ENCODE results near the gene LAMB4.

LAMB4 gene

DNA sequence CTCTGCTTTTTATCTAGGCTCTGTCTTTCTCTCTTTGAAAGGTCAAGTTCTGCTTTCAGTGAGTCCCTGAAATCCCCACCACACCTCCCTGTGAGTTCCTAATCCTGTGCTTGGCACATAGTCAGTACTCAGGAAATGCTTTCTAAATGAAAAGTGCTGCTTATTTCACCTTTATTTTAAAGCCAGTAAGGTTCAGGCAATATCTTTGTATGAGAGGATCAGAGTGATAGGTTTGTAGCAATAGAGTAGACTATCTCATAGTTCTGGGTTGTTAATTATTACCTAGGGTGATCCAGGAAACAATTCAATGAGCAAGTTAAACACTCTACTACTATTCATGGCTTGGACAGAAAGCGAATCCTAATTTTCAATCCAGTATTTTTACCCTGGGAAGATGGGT lies 119.8 kb downstream of the LAMB4 start:
- peak in 1 of 14 donors; percentile 7 for DNase-seq

GRCh38 chr7:108009873-108010272 lies 120.3 kb downstream of the LAMB4 start:
- no peak for DNase-seq

DNA sequence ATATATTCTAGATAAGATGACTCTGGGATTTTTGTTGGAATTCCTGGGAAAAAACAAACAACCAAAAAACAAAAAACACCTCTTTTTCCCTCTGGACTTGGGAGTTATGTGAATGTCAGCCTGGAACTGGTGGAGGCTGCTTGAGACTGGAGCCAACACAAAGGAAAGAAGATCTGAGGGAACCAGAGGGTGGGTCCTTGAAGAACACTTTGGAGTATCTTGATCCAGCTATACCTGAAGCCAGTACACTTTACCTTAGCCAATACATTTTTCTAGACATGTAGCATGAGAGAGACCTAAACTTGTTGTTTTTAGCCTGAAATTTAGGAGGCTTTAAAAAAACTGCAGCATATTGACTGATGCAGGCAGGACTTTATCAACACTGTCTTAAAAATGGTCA lies 121.3 kb downstream of the LAMB4 start:
- no peak for DNase-seq

GRCh38 chr7:108008240-108008639 lies 121.9 kb downstream of the LAMB4 start:
- no peak for DNase-seq

GRCh38 chr7:108007762-108008161 lies 122.4 kb downstream of the LAMB4 start:
- no peak for DNase-seq

GRCh38 chr7:108007261-108007660 lies 122.9 kb downstream of the LAMB4 start:
- DNase-seq, result no peak

DNA sequence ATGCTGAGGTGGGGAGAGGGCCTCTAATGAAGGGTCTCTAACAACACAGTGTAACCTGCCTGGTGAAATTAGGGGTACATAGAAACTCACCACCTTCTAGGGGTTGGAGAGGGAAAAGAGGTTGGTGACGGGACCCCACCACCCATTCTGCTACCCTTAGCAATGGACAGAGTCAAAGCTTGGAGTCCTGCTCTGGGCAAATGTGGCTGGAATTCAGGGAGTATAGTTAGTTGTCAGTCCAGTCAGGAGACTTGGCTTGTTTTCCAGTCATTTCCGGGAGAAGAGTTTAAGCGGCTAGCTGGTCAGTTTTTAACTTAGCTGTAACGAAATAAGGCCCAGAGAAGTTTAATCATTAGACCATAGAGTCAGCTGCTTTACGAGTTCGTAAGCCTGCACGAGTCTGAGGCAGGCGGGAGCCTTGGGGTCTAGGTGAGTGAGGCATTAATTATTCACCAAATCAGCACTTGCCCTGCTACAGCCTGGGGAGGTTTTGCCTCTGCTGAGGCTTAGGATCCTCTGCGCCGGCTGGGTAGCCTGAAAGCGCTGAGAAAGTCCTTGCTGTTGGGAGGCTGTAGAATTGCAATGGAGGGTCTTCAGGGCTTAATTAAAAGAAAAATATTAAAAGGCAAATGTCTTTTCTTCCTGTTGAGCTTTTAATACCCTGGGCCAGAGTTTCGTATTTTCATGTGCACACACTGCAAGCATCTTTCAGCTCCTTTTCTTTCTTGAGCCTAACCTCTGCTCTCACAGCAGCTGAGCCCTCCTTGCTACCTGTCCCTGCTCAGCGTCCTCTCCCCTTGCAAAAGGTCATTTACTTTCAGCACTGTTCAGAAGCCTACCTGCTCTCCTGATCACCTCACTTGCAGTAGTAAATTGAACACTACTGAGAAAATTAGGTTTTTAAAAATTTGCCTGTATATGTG lies 125.7 kb downstream of the LAMB4 start:
- no peak for DNase-seq

DNA sequence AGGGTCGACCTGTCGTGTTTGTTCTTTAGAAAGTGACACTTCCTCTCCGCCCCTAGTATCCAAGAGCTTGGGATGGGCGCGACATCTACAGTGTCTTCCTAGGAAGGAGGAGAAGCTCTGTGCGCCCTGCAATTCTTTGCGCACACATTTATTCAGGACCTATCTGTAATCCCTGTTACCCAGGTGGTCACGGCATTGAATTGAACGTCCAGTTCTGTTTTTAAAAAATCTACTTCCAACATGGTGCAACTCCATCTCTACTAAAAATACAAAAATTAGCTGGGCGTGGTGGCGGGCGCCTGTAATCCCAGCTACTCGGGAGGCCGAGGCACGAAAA lies 126.6 kb downstream of the LAMB4 start:
- DNase-seq, result no peak

GRCh38 chr7:108002726-108003598 lies 127.2 kb downstream of the LAMB4 start, which contains the start of gene LAMB1:
TSS of gene LAMB1 (minus strand) at chr7:108003161. CDS start at chr7:108002885, 276 bp downstream.
- DNase-seq, result peak in 3 of 14 donors; percentile 2 to 38 (median 29)

GRCh38 chr7:108001764-108002725 lies 128.1 kb downstream of the LAMB4 start:
- peak in 2 of 14 donors; percentile 50 to 84 for DNase-seq

DNA sequence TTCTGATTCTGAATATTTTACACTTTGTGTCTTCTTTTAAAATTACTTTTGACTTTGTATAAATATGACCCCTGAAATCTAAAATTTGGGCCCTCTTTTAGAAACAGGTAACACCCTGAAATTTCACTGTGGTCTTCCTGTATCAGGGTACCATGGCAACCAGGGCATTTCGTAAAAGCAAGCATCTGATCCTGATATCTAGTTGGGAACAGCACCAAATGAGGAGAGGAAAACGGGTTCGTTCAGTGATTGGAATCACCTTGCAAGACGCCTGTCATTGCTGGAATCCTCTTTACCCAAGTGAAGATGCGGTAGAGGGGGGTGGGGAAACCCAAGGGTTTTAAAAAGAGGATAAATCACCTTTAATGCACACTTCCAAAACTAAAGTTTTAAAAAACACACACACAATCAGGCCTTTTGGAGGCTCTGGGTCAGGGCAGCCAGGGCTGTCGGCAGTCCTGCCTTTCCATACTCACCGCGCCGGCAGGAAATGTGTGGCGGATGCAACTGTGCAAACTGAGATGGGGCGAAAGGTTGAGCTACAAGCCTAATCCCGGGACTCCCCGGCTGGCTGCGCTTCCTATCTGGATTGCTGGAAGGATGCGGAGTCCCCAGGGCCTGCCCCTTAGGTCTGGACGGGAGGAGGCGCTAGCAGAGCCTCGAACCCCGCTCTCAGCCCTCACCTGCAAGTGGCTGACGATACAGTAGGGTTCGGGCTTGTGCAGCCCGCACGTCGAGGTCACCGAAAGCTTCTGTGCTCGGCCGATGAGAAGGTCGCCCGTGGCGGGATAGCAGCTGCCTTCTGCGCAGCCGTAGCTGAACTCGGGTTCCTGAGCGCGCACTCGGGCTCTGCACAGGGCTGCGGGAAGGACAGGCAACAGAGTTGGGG lies 129.0 kb downstream of the LAMB4 start:
- peak in 2 of 14 donors; percentile 50 to 77 for DNase-seq

DNA sequence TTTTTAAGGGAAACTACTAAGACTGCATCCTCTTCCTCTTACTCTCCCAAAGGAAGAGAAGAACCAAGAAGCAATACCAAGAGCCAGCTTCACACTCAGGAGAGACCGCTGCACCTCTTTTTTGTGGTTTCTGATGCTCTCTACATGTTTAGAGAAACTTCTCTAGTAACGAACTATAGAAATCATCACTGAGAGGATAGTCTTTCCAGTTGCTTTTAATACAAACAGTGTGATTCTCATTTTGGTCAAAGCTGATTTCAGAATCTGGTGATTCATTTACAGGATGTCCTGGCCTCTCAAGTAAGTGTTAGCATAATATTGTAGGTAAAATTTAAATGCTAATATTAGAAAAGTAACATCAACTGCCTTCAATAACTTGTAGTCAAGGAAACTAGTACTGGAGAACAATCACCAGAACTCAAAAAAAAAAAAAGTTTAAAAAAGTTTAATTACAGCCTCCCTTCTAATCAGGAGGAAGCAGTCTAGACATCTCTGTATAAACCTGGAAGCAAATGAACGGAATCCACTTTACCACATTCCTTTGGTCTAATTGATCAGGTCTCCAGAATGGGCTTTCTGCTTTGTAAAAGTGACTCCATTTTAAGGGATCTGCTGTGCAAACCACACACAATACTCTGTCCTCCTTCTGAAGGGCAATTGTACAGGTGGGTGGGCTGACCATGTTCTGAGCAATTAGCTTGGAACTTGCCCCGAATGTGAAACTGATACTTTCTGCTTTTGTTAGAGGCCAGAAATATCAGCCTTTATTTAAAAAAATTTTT lies 130.2 kb downstream of the LAMB4 start:
- no peak for DNase-seq

DNA sequence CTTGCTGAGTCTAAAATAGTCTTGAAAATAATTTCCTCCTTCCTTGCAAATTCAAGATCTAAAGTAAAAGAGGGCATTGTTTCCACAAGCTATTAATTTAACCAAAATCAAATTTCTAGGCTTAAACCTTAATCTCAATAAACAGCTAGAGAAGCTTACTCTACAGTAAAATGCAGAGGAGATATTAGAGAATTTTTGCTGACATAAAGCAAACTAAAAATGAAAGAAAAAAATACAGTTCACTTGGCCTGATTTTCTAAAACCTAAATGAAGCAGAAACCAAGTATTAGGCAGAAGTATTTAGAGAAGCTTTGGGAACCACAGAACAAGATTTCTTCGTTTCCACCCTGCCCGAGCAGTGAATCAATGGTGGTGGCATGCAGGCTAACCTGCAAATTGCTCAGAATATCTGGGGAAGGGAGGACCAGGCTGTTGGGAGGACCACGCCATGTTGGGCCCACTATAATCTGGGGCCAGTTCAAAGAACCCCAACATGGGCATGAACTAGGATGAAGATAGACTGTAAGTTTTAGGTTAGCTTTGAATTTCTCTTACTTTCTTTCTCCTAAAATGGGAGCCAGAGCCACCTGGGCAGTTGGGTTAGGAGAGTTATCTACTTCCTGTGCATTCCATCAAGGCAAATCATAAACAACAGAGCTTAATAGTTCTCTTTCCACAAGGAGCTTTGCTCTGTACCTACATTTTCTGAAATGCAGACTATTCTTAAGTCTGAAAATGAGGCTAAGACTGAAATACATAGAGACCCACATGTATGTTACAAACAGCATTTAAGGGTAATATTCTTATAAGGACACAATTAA lies 131.3 kb downstream of the LAMB4 start:
- no peak for DNase-seq

DNA sequence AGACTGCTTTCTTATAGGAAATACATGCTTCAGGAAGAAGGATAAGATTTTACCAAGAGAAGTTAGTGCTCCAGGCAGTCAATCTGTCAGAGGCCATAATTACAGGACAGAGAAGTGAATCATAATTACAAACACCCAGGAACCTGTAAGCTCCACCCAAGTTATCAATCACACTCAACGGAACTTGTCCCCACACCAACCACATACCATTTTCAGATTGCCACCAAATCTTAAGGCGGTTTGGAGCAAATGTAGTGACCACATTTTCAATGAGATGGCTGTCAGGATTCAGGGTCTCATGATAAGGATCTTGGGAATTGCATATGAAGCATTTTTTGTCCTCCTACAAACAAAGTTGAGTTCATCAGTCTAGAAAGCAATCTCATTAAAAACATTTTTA lies 132.0 kb downstream of the LAMB4 start:
- DNase-seq, result no peak

DNA sequence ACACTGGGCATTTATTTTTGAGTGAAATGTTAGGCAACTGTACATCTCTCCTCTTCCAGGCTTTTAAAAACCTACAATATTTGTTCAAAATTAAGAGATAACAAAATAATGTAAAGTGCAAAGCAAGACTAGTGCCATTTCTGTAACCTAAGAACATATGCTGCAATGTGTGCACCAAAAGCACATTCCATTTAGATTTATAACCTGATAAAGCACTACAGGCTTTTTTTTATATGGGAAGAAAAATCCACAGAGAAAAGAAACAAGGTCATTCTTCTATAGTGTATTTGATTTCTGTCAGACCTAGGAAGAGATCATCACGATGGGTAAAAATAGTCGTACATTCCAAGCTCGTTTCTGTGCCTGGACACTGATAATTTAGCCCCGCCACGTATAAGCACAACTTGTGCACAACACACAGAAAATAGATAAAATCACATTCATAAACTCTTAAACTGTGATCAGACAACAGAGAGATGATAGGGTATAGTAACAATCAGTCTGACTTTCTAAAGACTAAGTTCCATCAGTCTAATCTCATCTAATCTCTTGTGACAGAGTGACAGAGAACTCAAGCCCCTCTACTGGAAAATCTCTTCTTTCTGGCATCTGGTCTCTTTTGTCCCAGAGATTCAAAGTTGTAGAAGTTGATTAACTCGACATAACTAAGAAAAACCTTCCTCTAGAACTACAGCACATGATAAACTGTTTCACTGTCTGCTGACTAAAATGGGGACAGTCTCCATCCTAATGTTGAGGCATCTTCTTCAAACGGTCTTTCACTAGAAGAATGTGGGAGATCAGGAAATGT lies 133.9 kb downstream of the LAMB4 start:
- no peak for DNase-seq

DNA sequence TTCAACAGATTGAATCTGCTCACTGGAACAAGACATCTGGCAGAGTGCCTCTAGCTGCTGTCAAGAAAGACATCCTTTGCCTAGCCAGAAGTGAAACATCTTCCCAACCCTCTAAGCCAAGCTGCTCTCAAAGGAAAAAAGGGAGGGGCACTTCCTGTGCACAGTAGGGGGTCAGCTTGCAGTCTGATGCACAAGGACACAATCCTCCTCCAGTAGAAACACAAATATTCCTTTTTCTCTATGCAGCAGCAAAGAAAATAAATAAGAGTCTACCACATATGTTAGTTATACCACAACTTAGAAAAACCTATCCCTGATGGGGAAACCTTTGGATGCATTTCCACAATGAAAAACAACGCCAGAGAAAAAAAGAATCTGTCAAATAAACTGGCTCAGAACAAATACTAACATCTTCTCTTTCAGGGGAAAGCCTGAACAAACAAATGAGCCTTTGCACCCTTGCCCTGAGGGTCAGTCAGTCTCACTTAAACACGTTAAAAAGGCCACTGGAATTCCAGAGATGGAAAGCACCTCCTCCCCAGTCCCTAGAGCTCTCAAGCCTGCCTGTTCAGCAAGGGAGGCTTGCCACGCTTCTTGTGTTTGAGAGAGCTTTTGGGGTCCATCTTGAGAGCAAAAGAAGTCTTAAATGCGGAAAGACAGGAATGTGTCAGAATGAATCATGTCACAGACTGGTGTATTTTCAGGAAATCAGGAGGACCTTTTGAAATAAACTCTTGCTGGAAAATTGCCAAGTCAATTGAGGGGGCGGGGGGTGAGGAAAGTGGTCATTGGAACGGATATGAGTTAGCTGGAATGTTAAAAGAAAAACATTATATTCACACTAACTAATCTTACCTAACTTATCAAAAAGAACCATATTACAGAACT lies 134.7 kb downstream of the LAMB4 start:
- DNase-seq, result no peak

- DNase-seq, result no peak
Measured at GRCh38 chr7:107994421-107995030, 135.6 kb downstream of the LAMB4 start.

Data from C1 segment of cervical spinal cord (tissue), 14 donors.